Upper lobe of left lung (tissue), 6 donors: ENCODE measurements around the gene EYS. TPM values are rescaled to one million over a fixed set of nuclear protein-coding genes. Genes with fewer than 3 reads are reported as not detected.
"Not testable (repeated sequence)": the region's sequence is repeated elsewhere in the genome, so short reads cannot be mapped to it uniquely, and the experiment has no call there.

ENCODE experiments used
- ATAC-seq, 2 donors: fragments of 200-7000 bp; cut with Tn5 transposase; one replicate each; pipeline ENCODE4 v1.9.1; 2022; ENCODE audit warnings: mild to moderate bottlenecking in 2 of 2, moderate library complexity in 2 of 2; ENCODE audit not compliant: low FRiP score in 2 of 2
- DNase-seq, 2 donors: peaks; one replicate each; pipeline ENCODE4 v3.0.0-alpha.2; 2019 to 2020
- H3K27ac ChIP-seq, 4 donors: fragments of 200-600 bp; sonication (generic); one replicate each; pipeline ENCODE4 v1.5.1; 2016 to 2019
- H3K27me3 ChIP-seq, 4 donors: fragments of 200-600 bp; sonication (generic); one replicate each; pipeline ENCODE4 v1.5.1; 2017 to 2019
- H3K36me3 ChIP-seq, 4 donors: fragments of 200-600 bp; sonication (generic); one replicate each; pipeline ENCODE4 v1.5.1; 2016 to 2019
- H3K4me1 ChIP-seq, 4 donors: fragments of 200-600 bp; sonication (generic); one replicate each; pipeline ENCODE4 v1.5.1; 2018 to 2019
- H3K4me3 ChIP-seq, 4 donors: fragments of 200-600 bp; sonication (generic); one replicate each; pipeline ENCODE4 v1.5.1; 2017 to 2019; ENCODE audit warnings: mild to moderate bottlenecking in 2 of 4, moderate library complexity in 1 of 4
- H3K9me3 ChIP-seq, 4 donors: fragments of 200-600 bp; sonication (generic); one replicate each; pipeline ENCODE4 v1.5.1; 2018 to 2019
- EP300 ChIP-seq, 4 donors: sonication (generic); formaldehyde crosslinking; IDR thresholded peaks; one replicate each; pipeline ENCODE4 v1.5.1; 2017; ENCODE audit warnings: antibody characterized with exemption in 4 of 4, control low read depth in 2 of 4
- POLR2A ChIP-seq, 4 donors: fragments of 450-650 bp; IDR thresholded peaks; one replicate each; pipeline ENCODE4 v1.5.1; 2016 to 2017; ENCODE audit warnings: antibody characterized with exemption in 4 of 4, mild to moderate bottlenecking in 2 of 4
- POLR2AphosphoS5 ChIP-seq, 2 donors: sonication (generic); formaldehyde crosslinking; IDR thresholded peaks; one replicate each; pipeline ENCODE4 v1.5.1; 2017; ENCODE audit warnings: antibody characterized with exemption in 2 of 2
- WGBS, 2 donors: methylation state at CpG; one replicate each; pipeline ENCODE4 v1.1.5; 2017 to 2018; 5-methylcytosine and 5-hydroxymethylcytosine counted together
- total RNA-seq, 6 donors: library from RNA; depleted of rRNA in 4 of 6; stranded (reverse); fragments of >200 nt in 4 of 6; gene quantifications; one replicate each; pipeline versions ENCODE4 v1.1.0 to v1.2.1, GENCODE V29; 2016 to 2021
- TF ChIP-seq, protein P1 (sequence below), 6 experiments: fragments of 450-650 bp in 4 of 6; fragments of 200-600 bp in 2 of 6; sonication (generic) in 2 of 6; IDR thresholded peaks; one replicate each; pipeline ENCODE4 v1.5.1; 2016 to 2019; ENCODE audit warnings: antibody characterized with exemption in 6 of 6
- donor health status: DM: no; HTN: no; CAD: no; lungs with moderate emphysema.
- donor health status: DM: no; HTN: yes; CAD: no; lungs with severe emphysema.

The EYS gene
- total RNA-seq, 6 donors from 2014 or later = under 0.01 to 0.46 (median 0.28) TPM; not detected in 2

- H3K36me3 ChIP-seq = no peaks in the 10 kb centered on the region
- DNase-seq (no peak), ATAC-seq (no peak)
Measured at GRCh38 chr6:63936399-63936798, 1770.6 kb downstream of the EYS start.

GRCh38 chr6:63935732-63936131, 1771.3 kb downstream of the EYS start:
- no peak overlapping the region for H3K4me3 ChIP-seq
- ATAC-seq (no peak), DNase-seq (no peak)
- H3K27ac ChIP-seq = no peak overlapping the region
- TF ChIP-seq POLR2A (IDR thresholded peaks at IDR 0.05) (no peak), EP300 (IDR thresholded peaks at IDR 0.05) (no peak), POLR2AphosphoS5 (IDR thresholded peaks at IDR 0.05) (no peak)
- TF ChIP-seq, protein P1, sequence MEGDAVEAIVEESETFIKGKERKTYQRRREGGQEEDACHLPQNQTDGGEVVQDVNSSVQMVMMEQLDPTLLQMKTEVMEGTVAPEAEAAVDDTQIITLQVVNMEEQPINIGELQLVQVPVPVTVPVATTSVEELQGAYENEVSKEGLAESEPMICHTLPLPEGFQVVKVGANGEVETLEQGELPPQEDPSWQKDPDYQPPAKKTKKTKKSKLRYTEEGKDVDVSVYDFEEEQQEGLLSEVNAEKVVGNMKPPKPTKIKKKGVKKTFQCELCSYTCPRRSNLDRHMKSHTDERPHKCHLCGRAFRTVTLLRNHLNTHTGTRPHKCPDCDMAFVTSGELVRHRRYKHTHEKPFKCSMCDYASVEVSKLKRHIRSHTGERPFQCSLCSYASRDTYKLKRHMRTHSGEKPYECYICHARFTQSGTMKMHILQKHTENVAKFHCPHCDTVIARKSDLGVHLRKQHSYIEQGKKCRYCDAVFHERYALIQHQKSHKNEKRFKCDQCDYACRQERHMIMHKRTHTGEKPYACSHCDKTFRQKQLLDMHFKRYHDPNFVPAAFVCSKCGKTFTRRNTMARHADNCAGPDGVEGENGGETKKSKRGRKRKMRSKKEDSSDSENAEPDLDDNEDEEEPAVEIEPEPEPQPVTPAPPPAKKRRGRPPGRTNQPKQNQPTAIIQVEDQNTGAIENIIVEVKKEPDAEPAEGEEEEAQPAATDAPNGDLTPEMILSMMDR (IDR thresholded peaks at IDR 0.05) = no peak
- H3K9me3 ChIP-seq = no peaks in the 10 kb centered on the region
- H3K36me3 ChIP-seq = no peaks in the 10 kb centered on the region
- no peaks in the 10 kb centered on the region for H3K4me1 ChIP-seq
- no peaks in the 10 kb centered on the region for H3K27me3 ChIP-seq

More at GRCh38 chr6:63936399-63936798, 1770.6 kb downstream of the EYS start:
- no peaks in the 10 kb centered on the region for H3K9me3 ChIP-seq
- H3K4me3 ChIP-seq = no peak overlapping the region
- H3K27me3 ChIP-seq = no peaks in the 10 kb centered on the region
- TF ChIP-seq POLR2AphosphoS5 (IDR thresholded peaks at IDR 0.05) (no peak), EP300 (IDR thresholded peaks at IDR 0.05) (no peak), POLR2A (IDR thresholded peaks at IDR 0.05) (no peak)
- TF ChIP-seq, protein P1 (IDR thresholded peaks at IDR 0.05) = no peak
- no peaks in the 10 kb centered on the region for H3K4me1 ChIP-seq
- no peak overlapping the region for H3K27ac ChIP-seq

GRCh38 chr6:63933948-63934347, 1773.1 kb downstream of the EYS start:
- H3K9me3 ChIP-seq, H3K4me1 ChIP-seq, ATAC-seq, H3K27me3 ChIP-seq, DNase-seq, H3K27ac ChIP-seq, H3K4me3 ChIP-seq, H3K36me3 ChIP-seq: not testable (repeated sequence)
- 84 to 100% methylated on average over 1 to 4 of the region's 4 CpGs for WGBS, 2 donors

- H3K4me1 ChIP-seq = no peaks in the 10 kb centered on the region
- H3K27ac ChIP-seq = no peak overlapping the region
- ATAC-seq = no peak
- no peaks in the 10 kb centered on the region for H3K9me3 ChIP-seq
- H3K27me3 ChIP-seq = no peaks in the 10 kb centered on the region
- H3K4me3 ChIP-seq = no peak overlapping the region
- H3K36me3 ChIP-seq = no peaks in the 10 kb centered on the region
- TF ChIP-seq POLR2A (IDR thresholded peaks at IDR 0.05) (no peak), POLR2AphosphoS5 (IDR thresholded peaks at IDR 0.05) (no peak), EP300 (IDR thresholded peaks at IDR 0.05) (no peak)
- TF ChIP-seq, protein P1 (IDR thresholded peaks at IDR 0.05) = no peak
- DNase-seq = no peak
Measured at GRCh38 chr6:63930848-63931247, 1776.2 kb downstream of the EYS start.

DNA sequence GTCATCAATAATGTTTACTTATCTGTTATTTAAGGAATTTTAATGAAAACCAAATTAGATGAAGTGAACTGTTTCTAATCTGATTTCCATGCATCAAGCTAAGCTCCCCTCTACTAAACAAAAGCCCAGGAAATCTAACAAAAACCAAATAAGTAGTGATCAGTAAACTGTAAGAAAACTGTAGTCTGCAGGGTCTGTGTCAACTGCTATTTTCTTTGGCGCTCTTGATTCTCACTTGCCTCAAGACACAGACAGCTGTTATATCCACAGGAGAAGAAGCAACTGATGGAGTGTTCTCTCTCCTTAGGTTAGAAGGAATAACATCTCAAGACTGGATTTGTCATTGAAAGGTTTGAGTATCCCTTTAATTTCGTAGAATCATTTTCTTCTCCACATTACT, 1777.9 kb downstream of the EYS start:
- ATAC-seq (no peak), DNase-seq (no peak)
- Histone ChIP-seq H3K36me3 (no peaks in the 10 kb centered on the region), H3K4me1 (no peaks in the 10 kb centered on the region), H3K4me3 (no peak overlapping the region), H3K27me3 (no peaks in the 10 kb centered on the region), H3K27ac (no peak overlapping the region), H3K9me3 (no peaks in the 10 kb centered on the region)
- TF ChIP-seq POLR2A (IDR thresholded peaks at IDR 0.05) (no peak), EP300 (IDR thresholded peaks at IDR 0.05) (no peak), POLR2AphosphoS5 (IDR thresholded peaks at IDR 0.05) (no peak)
- TF ChIP-seq, protein P1 (IDR thresholded peaks at IDR 0.05) = no peak
- WGBS, 2 donors = 82 to 84% methylated on average over 2 of the region's 2 CpGs
